GM21737 (cell line): Measurements from ENCODE around the gene RPA1.
"Not testable (repeated sequence)": the region's sequence is repeated elsewhere in the genome, so short reads cannot be mapped to it uniquely, and the experiment has no call there.

ENCODE experiments used
- ATAC-seq: cut with Tn5 transposase; IDR thresholded peaks from one replicate; pipeline ENCODE4 v1.9.1; 2021; ENCODE audit warnings: mild to moderate bottlenecking, moderate library complexity; ENCODE audit not compliant: unreplicated experiment

RPA1 gene

DNA sequence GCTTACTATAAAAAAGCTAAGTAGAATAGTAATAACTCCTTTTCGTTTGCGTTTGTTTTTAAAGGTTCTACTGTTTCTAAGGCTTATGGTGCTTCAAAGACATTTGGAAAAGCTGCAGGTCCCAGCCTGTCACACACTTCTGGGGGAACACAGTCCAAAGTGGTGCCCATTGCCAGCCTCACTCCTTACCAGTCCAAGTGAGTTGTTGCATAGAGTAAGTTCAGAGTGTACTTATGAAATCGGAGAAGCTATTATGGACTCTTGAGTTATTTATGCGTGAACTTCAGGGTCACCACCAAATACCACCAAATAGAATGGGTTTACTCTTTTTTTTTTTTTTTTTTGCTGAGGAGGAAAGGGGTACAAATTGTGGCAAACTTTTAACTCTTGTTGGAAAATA lies 45.8 kb downstream of the RPA1 start:
- ATAC-seq = no peak

GRCh38 chr17:1878419-1879121 lies 48.8 kb downstream of the RPA1 start:
- ATAC-seq = no peak

DNA sequence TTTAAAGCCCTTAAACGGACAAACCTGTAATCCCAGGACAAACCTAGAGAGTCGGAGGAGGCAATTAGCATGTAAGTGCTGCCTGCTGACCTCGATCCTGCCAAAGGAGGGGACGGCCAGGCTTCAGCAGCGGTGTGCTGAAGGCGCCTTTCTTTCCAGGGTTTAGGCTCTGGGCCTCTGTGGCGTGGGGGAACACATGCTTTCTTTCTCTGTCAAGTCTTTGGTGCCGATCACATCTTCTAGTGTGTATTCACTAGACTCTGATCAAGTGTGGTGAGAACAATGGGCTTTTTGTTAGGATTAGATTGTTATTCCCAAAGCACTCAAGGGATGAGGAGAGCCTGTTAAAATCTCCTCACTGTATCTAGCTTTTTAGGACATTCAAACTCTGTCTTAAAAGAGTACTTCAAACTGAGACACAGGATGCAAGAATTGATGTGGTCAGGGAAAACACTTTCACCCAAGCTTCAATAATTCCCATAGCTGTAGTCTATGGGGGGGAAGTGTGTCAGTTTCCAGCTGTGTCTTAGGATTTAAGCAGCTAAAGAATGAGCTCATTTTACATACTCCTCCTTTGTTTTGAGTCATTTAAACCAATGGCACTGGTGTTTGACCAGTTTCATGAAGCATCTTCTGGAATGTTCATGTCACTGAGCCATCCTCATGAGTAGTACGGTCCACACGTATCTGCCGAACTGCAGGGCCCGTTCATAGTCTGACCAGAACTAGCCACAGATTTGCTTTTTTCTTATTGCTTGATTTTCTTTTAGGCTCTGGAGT lies 51.2 kb downstream of the RPA1 start:
- no peak for ATAC-seq

DNA sequence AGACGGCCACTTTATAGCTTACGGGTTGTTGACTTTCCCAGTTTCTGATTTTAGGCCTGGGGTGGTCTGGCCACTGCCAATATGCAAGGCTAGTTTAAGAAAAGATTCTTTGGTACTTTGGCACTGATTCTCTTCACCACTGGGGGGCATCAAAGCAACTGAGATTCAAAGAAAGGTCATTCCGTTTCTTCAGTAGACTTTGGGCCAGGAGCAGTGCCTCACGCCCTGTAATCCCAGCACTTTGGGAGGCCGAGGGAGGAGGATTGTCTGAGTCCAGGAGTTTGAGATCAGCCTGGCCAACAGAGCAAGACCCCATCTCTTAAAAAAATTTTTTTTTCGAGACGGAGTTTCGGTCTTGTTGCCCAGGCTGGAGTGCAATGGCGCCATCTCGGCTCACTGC lies 53.0 kb downstream of the RPA1 start:
- ATAC-seq = no peak

DNA sequence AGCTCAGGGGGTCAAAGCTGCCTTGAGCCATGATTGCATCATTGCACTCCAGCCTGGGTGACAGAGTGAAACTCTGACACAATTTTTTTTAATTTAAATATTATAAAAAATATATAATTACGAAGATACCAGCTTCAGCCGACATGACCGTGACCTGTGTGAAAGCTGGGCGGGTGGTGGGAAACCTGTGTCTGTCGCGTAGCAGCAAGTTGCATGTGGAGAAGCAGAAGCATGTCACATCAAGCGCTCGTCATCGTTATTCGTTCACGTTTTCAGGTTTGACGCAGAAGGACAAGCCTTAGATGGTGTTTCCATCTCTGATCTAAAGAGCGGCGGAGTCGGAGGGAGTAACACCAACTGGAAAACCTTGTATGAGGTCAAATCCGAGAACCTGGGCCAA lies 53.7 kb downstream of the RPA1 start:
- ATAC-seq = no peak

- no peak for ATAC-seq
These were observed 58.9 kb downstream of the RPA1 start for GRCh38 chr17:1888741-1889140.

GRCh38 chr17:1890758-1891450 lies 61.1 kb downstream of the RPA1 start:
- no peak for ATAC-seq

- ATAC-seq = no peak
These were observed 65.0 kb downstream of the RPA1 start for GRCh38 chr17:1894753-1895339.

DNA sequence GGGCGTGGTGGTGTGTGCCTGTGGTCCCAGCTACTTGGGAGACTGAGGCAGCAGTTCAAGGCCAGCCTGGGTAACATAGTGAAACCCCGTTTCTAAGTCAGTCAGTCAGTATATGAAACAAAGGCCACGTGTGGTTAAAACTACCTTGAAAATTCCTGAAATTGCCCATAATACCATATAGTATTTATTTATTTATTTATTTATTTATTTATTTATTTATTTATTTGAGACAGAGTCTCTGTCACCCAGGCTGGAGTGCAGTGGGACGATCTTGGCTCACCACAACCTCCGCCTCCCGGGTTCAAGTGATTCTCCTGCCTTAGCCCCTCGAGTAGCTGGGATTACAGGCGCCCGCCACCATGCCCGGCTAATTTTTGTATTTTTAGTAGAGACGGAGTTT lies 65.7 kb downstream of the RPA1 start:
- ATAC-seq = not testable (repeated sequence)

GRCh38 chr17:1896243-1897104 lies 66.7 kb downstream of the RPA1 start:
- no peak for ATAC-seq

- ATAC-seq = no peak
These were observed 67.4 kb downstream of the RPA1 start for GRCh38 chr17:1897105-1897656.

DNA sequence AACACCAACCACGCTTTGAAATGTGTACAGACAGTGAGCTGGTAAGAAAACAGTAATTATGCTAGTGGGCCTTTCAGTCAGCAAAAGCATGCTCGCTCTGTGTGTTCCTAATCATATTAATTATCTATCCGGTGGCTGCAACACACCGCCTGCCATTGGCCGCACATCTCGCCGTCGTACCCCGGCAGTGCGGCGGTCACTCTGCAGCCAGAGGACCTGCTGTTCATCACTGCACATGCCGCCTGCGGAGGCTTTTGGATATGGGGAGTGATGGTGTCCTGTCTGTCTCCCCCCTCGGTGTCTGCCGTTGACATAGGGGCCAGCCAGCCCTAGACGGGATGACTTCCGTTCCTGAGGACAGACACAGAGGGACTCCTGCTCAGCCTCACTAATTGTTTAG lies 68.5 kb downstream of the RPA1 start:
- ATAC-seq = no peak

DNA sequence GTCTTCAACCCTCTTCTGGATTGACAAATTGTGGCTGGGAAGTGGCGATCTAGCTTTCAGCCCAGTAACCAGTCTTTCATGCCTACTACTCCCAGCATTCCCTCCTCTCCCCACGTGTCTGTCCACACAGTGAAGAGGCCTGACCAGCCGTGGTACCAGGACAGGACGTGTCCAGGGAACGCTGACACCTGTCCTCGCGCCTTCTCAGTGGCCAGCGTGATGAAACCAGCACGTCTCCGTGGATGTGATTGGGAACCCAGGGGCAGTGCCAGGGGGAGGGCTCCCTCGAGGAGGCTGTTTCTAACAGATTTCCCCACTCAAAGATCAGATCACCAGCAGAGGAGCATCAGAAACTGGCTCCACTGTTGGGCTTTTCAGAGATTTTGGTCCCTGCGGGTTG lies 69.1 kb downstream of the RPA1 start:
- no peak for ATAC-seq

GRCh38 chr17:1899403-1900000 lies 69.7 kb downstream of the RPA1 start:
- no peak for ATAC-seq

DNA sequence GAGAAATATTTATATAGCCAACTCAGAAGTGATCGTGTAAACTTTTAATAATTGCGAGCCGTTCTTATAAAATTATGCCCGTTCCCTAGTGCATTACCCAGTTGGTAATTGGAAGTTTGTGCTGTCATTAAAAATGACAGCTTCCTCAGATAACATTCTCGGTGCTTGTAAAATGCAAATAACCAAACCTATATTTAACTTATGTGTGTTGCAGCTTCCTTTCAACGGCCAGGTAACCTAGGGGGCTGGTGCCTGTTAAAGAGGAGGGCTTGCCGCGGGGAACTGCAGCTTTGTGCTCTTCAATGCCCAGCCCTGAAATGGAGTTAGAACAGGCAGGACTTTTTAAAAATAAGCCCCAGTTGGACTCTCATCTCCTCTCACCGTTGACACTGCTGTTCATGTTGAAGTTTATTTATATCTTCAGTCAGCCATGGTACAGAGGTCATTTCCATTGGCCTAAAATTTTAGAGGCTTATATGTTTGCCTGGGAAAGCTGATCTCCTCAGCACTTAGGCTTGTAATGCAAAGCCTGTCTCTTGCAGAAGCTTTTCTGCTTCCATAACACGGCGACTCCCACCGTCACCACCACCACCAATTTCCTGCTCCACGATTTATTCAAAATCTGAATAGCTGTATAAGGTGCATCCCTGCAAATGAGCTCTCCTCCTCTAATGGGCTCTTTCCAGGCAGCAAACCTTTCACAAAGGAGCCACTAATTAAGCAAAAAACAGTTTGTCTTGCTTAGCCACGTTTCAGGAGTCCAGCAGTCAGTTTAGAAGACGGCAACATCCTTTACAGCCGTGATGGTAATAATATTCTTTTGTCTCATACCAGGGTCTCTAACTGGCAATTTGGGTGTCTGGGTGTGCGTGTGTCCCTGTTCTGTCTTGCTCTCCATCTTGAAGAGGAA lies 74.7 kb downstream of the RPA1 start:
- no peak for ATAC-seq

DNA sequence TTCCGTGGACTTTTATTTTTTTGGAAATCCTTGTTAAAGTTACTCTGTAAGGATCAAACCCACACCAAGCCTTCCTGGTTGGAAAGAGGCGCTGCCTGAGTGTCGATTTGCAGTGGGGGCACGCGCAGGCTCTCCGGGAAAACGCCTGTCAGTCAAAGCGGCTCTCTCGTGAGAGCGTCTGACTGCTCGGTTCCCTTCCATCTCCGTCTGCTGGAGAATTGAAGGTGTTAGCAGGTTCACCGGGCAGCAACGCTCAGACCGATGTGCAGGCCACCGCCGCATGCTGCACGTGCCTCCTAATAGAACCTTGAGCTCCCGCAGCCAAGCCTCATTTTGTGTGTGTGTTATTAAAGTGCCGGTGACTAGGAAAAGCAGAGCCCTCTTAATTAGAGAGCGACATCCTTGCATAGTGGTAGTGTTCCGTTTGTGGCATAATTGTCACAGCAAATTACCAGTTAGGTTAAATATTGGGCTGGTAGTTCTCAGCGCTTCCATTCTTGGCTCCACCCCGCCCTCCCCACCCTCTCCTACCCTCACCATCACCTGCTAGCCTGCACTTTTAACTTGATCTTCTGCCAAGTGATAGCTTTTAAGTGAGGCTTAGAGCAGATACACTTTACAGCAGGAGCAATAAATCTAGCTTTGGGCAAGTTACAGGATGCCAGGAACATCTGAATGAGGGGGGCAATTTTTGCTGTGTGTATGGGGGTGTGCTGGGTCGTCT lies 75.5 kb downstream of the RPA1 start:
- ATAC-seq = no peak

DNA sequence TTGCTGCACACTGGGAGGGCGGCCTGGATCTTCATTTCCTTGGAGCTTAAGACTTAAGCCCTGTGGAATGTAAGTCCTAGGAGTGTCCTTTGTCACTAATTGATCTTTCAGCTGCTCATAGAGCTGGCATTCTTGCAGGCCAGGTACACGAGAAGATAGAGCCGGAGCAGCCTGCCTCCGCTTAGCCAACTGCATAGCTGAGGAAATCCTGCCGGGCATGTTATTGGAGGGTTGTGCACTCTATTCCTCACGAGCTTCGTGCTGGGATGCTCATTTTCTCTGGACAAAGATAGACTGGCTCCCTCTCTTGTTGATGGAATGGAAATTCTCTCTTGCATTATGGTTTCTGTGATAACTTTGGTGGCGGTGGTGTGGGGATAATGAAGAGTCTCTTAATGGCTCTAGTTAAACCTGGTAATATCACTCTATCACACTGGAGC lies 76.9 kb downstream of the RPA1 start:
- no peak for ATAC-seq

- ATAC-seq = no peak
These were observed 77.4 kb downstream of the RPA1 start for GRCh38 chr17:1907216-1907631.
